Smooth muscle cell (in vitro differentiated cells): ENCODE data around the gene TMPRSS12. TPM values are rescaled to one million over a fixed set of nuclear protein-coding genes. Genes with fewer than 3 reads are reported as not detected.
A peak's percentile ranks its signal among the peaks of the same experiment; 100 is the strongest.

Source experiments
- DNase-seq: peaks from one replicate; lab custom pipeline; 2025; ENCODE audit not compliant: unreplicated experiment; lab: John Stamatoyannopoulos, UW
- H2AFZ ChIP-seq: fragments of 200-600 bp; sonication (generic); 2 replicates; pipeline ENCODE4 v1.6.0; 2016; ENCODE audit warnings: antibody characterized with exemption, low read depth, mild to moderate bottlenecking
- H3F3A ChIP-seq: fragments of 200-600 bp; sonication (generic); 2 replicates; pipeline ENCODE4 v1.6.0; 2017; ENCODE audit warnings: antibody characterized with exemption, low read depth
- H3K27ac ChIP-seq: fragments of 200-600 bp; sonication (generic); 2 replicates; pipeline ENCODE4 v1.5.1; 2016; ENCODE audit warnings: low read depth, mild to moderate bottlenecking
- H3K27me3 ChIP-seq: fragments of 200-600 bp; sonication (generic); 2 replicates; pipeline ENCODE4 v1.6.1; 2016; ENCODE audit warnings: low read depth, mild to moderate bottlenecking
- H3K36me3 ChIP-seq: fragments of 200-600 bp; sonication (generic); 2 replicates; pipeline ENCODE4 v1.5.1; 2016; ENCODE audit warnings: low read depth
- H3K4me1 ChIP-seq: fragments of 200-600 bp; sonication (generic); 2 replicates; pipeline ENCODE4 v1.5.1; 2016; ENCODE audit warnings: low read depth
- H3K4me2 ChIP-seq: fragments of 200-600 bp; sonication (generic); 2 replicates; pipeline ENCODE4 v1.6.0; 2016; ENCODE audit warnings: mild to moderate bottlenecking
- H3K4me3 ChIP-seq: fragments of 200-600 bp; sonication (generic); 2 replicates; pipeline ENCODE4 v1.5.1; 2016; ENCODE audit warnings: mild to moderate bottlenecking
- H3K79me2 ChIP-seq: fragments of 200-600 bp; sonication (generic); 2 replicates; pipeline ENCODE4 v1.6.0; 2016; ENCODE audit warnings: low read depth, mild to moderate bottlenecking
- H3K9ac ChIP-seq: fragments of 200-600 bp; sonication (generic); 2 replicates; pipeline ENCODE4 v1.6.0; 2016; ENCODE audit warnings: low read depth
- H3K9me3 ChIP-seq: fragments of 200-600 bp; sonication (generic); replicated peaks from 2 replicates; pipeline ENCODE4 v1.5.1; 2016; ENCODE audit warnings: low read depth
- H4K20me1 ChIP-seq: fragments of 200-600 bp; sonication (generic); 2 replicates; pipeline ENCODE4 v1.6.0; 2016; ENCODE audit warnings: low read depth
- CTCF ChIP-seq: fragments of 200-600 bp; sonication (generic); IDR thresholded peaks from 2 replicates; pipeline ENCODE4 v1.5.1; 2017; ENCODE audit warnings: borderline replicate concordance, mild to moderate bottlenecking, antibody characterized with exemption; ENCODE audit not compliant: insufficient read depth, poor library complexity, severe bottlenecking
- WGBS: methylation state at CpG from one replicate; pipeline ENCODE4 v1.1.7; 2016; ENCODE audit warnings: low lambda C conversion rate; 5-methylcytosine and 5-hydroxymethylcytosine counted together
- polyA plus RNA-seq: library from polyadenylated mRNA; unstranded; fragments of >200 nt; fragmentation: Nextera tagmentation; extraction: Ambion mirVana; gene quantifications from 2 replicates; pipeline ENCODE4 v1.2.1, GENCODE V29; 2016
- total RNA-seq: library from RNA; depleted of rRNA; stranded (reverse); fragments of >200 nt; gene quantifications from 2 replicates; pipeline ENCODE4 v1.2.3, GENCODE V29; 2014

Gene TMPRSS12
- total and polyA plus RNA-seq, 2 experiments from 2014 or later, result not detected

- WGBS, result 92% methylated on average over 3 of the region's 3 CpGs
- no peak overlapping the region for H2AFZ ChIP-seq
- H3K79me2 ChIP-seq, result no peaks in the 10 kb centered on the region
- no peaks in the 10 kb centered on the region for H4K20me1 ChIP-seq
- no peak for DNase-seq
- no peak overlapping the region for H3K27ac ChIP-seq
- H3K9me3 ChIP-seq, result no peaks in the 10 kb centered on the region
- H3K4me2 ChIP-seq, result no peak overlapping the region
- no peaks in the 10 kb centered on the region for H3K27me3 ChIP-seq
- no peaks in the 10 kb centered on the region for H3K4me1 ChIP-seq
- H3F3A ChIP-seq, result no peaks in the 10 kb centered on the region
- no peak for TF ChIP-seq CTCF
- no peak overlapping the region for H3K9ac ChIP-seq
- no peak overlapping the region for H3K4me3 ChIP-seq
- H3K36me3 ChIP-seq, result no peaks in the 10 kb centered on the region
Observed at GRCh38 chr12:50882563-50882962, 39.8 kb downstream of the TMPRSS12 start.

- H3K4me2 ChIP-seq, result peak overlapping the region; percentile 27
- no peaks in the 10 kb centered on the region for H3F3A ChIP-seq
- H4K20me1 ChIP-seq, result no peaks in the 10 kb centered on the region
- no peaks in the 10 kb centered on the region for H3K4me1 ChIP-seq
- H2AFZ ChIP-seq, result peak overlapping the region; percentile 3
- no peaks in the 10 kb centered on the region for H3K36me3 ChIP-seq
- H3K9me3 ChIP-seq, result no peaks in the 10 kb centered on the region
- no peak overlapping the region for H3K4me3 ChIP-seq
- no peak overlapping the region for H3K27ac ChIP-seq
- no peak for DNase-seq
- 38% methylated on average over 3 of the region's 3 CpGs for WGBS
- no peaks in the 10 kb centered on the region for H3K79me2 ChIP-seq
- H3K9ac ChIP-seq, result no peak overlapping the region
- TF ChIP-seq CTCF, result no peak
- H3K27me3 ChIP-seq, result no peaks in the 10 kb centered on the region
Observed at GRCh38 chr12:50887191-50887590, 44.5 kb downstream of the TMPRSS12 start.

GRCh38 chr12:50888666-50889065 lies 45.9 kb downstream of the TMPRSS12 start:
- H3K4me1 ChIP-seq, result no peaks in the 10 kb centered on the region
- no peaks in the 10 kb centered on the region for H3K27me3 ChIP-seq
- H3K4me2 ChIP-seq, result no peak overlapping the region
- DNase-seq, result no peak
- H3K9me3 ChIP-seq, result no peaks in the 10 kb centered on the region
- H3K79me2 ChIP-seq, result no peaks in the 10 kb centered on the region
- no peaks in the 10 kb centered on the region for H3F3A ChIP-seq
- H3K27ac ChIP-seq, result no peak overlapping the region
- TF ChIP-seq CTCF, result no peak
- no peak overlapping the region for H3K4me3 ChIP-seq
- WGBS, result 94% methylated on average over 2 of the region's 2 CpGs
- no peaks in the 10 kb centered on the region for H4K20me1 ChIP-seq
- no peaks in the 10 kb centered on the region for H3K36me3 ChIP-seq
- no peak overlapping the region for H3K9ac ChIP-seq
- H2AFZ ChIP-seq, result no peak overlapping the region

GRCh38 chr12:50894241-50894640 lies 51.5 kb downstream of the TMPRSS12 start:
- no peak for TF ChIP-seq CTCF
- H3K79me2 ChIP-seq, result no peaks in the 10 kb centered on the region
- no peaks in the 10 kb centered on the region for H3K9me3 ChIP-seq
- H2AFZ ChIP-seq, result no peak overlapping the region
- no peaks in the 10 kb centered on the region for H3K4me1 ChIP-seq
- DNase-seq, result no peak
- H3K4me3 ChIP-seq, result no peak overlapping the region
- no peaks in the 10 kb centered on the region for H3F3A ChIP-seq
- no peak overlapping the region for H3K9ac ChIP-seq
- 89% methylated on average over 3 of the region's 3 CpGs for WGBS
- no peak overlapping the region for H3K4me2 ChIP-seq
- no peaks in the 10 kb centered on the region for H3K36me3 ChIP-seq
- no peaks in the 10 kb centered on the region for H4K20me1 ChIP-seq
- H3K27ac ChIP-seq, result no peak overlapping the region
- H3K27me3 ChIP-seq, result no peaks in the 10 kb centered on the region
